HG03159 (cell line): ENCODE measurements around the gene ADSS1.

Experiments
- ATAC-seq: cut with Tn5 transposase; IDR thresholded peaks from one replicate; pipeline ENCODE4 v1.9.1; 2021; ENCODE audit warnings: mild to moderate bottlenecking, moderate library complexity; ENCODE audit not compliant: unreplicated experiment

Gene ADSS1

DNA sequence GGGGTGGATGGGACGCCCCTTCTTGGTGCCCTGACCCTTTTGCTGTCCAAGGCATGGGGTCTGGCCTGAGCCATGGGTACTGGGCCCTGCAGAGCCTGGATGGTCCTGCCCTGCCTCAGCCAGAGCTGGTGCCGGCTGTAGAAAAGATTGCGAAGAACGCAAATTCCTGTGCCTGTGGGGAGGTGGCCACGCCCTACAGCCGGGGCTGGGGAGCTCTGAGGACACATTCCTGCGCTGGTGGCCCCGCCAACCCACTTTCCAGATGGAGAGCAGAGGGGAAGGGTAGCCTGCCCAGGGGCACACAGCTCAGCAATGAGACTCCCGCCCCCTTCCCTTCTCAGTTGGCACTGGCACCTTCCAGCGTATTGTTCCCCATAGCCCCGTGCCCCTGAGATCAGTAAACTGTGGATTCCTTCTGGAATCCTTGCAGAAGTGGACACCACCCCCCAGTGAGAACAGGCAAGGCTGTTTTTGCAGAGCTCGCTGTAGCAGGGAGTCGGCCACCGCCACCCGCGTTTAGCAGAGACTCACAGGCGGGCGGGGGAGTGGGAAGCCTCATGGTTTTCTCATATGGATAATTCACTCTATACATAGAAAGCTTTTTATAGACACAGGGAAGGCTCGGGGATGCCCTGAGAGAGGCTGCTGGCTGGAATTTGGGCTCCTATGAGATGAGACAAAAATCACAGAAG, 26.0 kb upstream of the ADSS1 start:
- ATAC-seq, result no peak

DNA sequence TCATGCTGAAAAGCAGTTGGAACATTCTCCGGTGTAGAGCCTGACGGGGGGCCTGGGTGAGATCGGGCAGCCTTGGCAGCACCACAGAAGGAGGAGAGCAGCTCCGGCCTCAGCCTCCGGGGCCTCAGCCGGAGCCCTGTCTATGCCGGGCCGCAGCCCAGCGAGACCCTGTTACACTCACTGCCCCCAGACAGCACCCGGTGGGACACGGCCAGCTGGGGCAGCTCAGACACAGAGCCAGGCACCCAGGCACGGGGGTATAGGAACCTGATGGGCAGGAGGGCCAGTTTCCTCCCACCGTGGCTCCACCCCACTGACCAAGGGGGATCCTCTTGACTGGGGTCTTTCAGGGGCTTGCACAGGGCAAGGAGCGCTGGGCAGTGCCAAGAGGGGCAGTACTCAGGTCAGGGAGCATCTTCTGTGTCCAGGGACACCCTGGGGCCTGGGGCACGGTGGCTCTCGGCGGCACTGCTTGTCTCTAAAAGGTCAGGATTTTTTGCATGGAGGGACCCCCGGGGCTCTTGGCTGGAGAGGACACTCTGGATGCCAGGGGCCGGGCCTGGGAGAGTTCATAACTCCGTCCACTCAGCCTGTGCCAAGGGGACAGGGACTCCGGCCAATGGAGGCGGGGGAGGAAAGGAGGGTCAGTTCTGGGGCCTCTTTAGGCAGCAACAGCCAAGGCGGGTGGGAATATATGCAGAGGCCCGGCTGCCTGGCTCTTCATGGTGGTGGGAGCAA, 25.2 kb upstream of the ADSS1 start:
- no peak for ATAC-seq

DNA sequence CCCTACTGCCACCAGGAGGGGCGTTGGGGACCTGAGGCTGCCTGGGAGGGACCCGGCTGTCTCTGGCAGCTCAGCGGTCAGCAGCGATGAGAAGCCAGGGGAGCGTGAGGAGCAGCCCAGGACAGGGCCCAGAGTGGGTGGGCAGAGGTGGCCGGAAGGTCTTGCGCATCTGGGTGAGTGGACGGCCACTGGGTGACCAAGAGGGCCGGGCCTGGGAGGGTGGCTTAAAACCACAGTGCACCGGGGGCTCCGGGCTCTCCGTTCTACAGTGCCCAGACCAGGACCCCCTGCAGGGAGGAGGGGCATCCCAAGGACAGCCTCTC, 24.6 kb upstream of the ADSS1 start:
- ATAC-seq, result no peak

DNA sequence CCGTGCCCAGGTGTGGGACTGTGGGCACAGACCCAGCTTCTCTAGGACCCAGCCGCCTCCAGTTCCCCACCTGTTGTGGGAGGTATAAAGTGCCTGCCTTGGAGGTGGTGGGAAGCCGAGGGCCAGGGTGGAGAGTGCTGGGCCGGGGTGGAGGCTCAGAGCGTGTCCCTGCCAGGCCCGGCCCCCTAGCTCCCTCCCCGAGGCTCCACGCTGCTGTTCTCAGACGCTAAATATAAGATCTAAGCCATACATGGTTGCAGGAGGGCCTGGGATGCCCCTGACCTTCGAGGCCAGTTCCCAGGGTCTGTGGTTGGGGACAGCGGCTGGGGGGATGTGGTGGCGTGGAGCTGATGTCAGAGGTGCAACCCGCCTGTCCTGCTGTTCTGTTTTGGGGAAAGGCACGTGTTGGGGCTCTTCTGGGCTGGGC, 23.8 kb upstream of the ADSS1 start:
- ATAC-seq, result no peak

DNA sequence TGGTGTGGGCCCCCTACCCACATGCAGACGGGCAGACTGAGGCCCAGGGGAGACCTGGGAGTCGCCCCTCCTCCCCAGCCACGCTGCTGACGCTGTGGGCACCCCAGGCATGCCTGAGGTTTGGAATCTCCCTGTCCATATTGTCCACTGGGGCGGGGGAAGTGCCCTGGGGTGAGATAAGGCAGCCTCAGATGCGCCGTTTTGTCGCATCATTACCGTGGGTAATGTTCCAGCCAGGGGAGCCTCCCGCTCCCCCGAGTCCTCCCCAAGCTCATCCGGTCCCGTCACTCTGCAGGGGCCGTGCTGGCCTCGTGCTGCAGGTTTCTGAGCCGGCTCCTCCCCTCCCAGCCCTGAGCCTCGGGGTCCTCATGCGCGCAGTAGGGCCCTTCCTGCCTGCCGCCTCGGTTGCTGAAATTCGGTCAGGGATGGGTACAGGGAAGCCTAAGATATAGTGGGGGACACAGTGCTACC, 23.2 kb upstream of the ADSS1 start:
- ATAC-seq, result no peak

DNA sequence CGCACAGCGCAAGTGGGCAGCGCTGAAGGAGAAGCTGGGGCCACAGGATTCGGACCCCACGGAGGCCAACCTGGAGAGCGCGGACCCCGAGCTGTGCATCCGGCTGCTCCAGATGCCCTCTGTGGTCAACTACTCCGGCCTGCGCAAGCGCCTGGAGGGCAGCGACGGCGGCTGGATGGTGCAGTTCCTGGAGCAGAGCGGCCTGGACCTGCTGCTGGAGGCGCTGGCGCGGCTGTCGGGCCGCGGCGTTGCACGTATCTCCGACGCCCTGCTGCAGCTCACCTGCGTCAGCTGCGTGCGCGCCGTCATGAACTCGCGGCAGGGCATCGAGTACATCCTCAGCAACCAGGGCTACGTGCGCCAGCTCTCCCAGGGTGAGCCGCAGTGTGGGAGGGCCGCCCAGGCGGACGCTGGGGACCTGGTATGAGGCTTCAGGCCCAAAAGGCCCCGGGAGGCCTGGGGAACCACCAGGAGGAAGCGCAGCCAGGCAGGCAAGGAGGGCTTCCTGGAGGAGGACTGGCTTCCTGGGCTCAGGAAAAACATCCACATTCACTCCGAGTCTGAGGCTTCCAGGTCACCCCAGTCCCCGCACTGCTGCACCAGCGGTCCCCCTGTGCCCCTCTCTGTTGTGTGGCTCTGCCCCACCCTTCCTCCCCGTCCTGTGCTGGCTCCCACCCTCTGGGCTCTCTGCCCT, 22.5 kb upstream of the ADSS1 start:
- no peak for ATAC-seq

DNA sequence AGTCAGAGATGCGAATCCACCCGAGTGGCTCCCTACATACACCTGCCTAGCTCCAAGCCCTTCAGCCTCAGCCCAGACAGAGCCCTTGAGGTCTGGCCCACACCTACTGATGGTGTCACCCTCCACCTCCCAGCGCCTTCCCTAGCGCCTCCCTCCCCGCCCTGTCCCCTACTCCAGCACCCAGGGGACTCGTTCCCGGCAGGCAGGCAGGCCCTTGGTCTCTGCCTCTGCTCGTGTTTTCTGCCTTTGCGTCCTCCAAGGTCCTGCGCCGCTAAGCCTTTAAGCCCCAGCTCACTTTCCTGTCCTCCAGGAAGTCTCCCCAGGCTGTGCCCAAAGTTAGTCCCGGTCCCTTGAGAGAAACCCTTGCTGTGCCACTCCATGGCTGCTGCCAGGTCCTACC, 21.9 kb upstream of the ADSS1 start:
- no peak for ATAC-seq

DNA sequence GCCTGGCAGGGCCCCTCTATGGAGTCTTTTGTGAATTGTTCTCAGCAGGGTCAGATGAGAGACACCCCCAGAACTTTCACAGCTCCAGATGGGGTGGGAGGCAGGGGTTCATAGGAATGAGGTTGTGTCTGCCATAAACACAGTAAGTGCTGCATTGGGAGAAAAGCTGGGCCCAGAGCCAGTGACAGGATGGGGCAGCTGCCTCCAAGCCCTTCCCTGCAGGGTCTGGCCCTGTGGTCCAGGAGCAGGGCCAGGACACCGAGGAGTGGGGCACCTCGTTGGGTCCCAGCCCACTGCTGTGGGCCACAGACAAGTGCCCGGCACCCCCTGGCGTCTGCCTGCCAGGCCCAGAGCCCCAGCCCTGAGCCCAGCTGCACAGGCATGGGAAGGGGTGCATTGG, 21.4 kb upstream of the ADSS1 start:
- no peak for ATAC-seq

DNA sequence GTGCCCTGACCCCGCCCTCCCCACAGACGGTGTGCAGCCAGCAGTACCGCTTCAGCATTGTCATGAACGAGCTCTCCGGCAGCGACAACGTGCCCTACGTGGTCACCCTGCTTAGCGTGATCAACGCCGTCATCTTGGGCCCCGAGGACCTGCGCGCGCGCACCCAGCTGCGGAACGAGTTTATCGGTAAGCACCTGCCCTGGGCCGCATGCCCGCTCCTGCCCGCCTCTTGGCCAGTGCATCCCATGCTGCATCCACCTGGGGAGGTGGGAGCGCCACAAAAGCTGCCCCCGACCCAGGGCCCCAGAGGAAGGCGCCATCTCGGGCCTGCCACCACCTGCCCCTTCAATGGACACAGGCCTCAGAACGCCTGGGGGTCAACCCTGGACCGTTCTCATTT, 20.8 kb upstream of the ADSS1 start:
- no peak for ATAC-seq

DNA sequence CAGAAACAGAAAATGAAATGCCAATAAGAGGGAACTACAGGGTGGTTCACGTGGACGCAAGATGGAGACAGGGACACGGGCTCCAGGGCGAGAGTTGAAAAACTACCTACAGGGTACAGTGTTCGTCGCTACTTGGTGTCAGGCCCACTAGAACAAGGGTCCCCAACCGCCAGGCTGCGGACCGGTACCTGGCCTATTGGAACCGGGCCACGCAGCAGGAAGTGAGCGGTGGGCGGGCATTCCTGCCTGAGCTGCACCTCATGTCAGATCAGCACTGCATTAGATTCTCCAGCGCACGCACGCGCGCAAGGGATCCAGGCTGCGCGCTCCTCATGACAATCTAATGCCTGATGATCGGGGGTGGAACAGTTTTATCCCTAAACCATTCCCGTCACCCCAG, 19.8 kb upstream of the ADSS1 start:
- no peak for ATAC-seq

DNA sequence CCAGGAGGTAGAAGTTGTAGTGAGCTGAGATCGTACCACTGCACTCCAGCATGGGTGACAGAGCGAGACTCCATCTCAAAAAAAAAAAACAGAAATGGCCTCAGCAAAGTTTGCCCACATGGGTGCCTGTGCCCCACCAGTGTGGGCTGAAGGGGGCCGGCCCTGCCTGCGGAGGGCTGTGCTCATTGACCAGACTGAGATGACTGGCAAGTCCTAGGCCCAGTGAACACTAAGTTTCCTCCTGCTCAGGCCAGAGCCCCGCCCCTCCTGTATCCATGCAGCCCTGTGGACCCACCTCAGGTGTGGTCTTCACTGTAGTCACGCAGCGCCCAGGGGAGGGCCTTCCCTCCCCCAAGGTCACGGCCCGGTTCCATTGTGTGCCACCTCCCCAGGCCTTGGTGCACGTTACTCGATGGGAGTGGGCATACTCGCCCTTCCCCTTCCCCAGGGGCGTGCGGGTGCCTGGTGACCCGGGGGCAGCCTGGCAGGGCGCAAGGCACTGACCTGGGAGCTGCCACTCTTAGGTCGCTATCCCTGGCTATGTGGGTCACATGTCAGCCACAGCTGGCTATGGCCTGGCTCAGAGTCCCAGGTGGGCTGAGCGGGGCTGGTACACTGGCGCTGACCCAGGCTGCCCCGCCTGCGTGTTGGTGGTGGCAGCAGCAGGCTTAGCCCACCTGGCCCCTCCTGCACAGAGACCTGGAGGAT, 18.5 kb upstream of the ADSS1 start:
- no peak for ATAC-seq

DNA sequence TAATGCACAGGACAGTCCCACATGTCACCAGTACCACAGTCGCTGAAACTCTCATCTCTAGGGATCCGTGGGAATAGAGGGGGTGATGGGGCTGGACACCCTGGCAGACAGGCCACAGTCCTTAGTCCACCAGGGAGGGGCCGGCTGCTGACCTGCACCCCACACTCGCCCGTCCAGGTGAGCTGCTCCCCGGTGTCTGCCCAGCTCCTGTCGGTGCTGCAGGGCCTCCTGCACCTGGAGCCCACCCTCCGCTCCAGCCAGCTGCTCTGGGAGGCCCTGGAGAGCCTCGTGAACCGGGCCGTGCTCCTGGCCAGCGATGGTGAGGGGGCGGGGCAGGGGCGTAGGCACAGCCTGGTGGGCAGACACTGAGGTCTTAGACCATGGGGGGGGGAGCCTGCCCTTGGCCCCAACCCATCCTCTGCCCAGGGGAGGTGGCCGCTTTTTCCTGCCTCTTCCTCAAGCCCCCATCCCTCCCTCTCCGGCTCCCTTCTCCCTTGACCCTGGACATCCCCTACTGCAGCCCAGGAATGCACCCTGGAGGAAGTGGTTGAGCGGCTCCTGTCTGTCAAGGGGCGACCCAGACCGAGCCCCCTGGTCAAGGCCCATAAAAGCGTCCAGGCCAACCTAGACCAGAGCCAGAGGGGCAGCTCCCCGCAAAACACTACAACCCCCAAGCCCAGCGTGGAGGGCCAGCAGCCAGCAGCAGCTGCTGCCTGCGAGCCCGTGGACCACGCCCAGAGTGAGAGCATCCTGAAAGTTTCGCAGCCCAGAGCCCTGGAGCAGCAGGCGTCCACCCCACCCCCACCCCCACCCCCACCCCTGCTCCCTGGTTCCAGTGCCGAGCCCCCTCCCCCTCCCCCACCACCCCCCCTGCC, 17.1 kb upstream of the ADSS1 start:
- ATAC-seq, result no peak

DNA sequence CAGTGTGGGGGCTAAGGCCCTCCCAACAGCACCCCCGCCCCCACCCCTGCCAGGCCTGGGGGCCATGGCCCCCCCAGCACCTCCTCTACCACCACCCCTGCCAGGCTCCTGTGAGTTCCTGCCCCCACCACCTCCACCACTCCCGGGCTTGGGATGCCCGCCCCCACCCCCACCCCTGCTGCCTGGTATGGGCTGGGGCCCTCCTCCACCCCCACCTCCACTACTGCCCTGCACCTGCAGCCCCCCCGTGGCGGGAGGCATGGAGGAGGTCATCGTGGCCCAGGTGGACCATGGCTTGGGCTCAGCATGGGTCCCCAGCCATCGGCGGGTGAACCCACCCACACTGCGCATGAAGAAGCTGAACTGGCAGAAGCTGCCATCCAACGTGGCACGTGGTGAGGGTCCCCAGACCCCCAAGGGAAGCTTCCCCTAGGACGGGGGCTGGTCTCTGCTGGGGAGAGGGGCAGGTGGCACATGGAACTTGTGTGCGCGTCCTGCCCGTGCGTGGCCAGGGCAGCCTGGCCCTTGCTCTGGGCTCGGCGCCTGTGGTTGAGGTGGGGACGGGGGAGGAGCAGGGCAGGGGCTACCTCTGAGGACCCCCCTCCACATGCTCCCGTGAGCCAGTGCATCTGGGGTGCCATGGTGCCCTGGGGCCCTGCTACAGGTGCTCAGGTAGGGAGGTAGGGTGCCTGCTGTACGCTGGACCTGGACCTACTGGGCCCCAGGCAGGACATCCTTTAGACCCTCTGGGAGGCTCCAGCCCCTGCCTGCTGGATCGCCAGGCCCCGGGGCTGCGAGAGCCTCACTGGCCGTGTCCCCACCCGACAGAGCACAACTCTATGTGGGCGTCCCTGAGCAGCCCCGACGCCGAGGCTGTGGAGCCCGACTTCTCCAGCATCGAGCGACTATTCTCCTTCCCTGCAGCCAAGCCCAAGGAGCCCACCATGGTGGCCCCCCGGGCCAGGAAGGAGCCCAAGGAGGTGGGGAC, 16.1 kb upstream of the ADSS1 start:
- no peak for ATAC-seq

DNA sequence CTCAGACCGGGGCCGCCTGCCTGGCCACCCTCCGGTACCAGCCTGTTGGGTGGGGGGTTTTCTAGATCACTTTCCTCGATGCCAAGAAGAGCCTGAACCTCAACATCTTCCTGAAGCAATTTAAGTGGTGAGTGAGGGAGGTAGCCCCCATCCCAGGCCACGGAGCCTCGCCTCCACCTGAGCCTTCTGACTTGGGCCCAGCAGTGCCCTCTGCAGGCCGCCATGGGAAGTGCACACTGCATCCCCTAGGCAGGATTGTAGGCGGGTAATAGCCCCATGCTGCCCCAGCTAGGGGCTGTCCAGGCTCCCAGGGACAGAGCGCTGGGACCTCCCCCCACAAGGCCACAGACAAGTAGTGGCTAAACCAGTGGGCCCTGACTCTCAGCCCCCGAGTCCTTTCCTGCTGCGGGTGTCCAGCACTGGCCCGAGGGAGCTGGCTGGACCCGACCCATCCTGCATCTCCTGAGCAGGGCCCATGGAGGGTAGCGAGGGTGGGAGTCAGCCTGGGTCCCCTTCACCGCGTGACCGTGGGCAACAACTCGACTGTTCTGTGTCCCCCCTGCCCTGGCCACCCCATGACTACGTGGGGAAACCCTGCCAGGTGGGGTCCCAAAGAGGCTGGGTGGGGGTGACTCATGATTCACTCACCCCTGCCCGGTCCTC, 15.3 kb upstream of the ADSS1 start:
- no peak for ATAC-seq

DNA sequence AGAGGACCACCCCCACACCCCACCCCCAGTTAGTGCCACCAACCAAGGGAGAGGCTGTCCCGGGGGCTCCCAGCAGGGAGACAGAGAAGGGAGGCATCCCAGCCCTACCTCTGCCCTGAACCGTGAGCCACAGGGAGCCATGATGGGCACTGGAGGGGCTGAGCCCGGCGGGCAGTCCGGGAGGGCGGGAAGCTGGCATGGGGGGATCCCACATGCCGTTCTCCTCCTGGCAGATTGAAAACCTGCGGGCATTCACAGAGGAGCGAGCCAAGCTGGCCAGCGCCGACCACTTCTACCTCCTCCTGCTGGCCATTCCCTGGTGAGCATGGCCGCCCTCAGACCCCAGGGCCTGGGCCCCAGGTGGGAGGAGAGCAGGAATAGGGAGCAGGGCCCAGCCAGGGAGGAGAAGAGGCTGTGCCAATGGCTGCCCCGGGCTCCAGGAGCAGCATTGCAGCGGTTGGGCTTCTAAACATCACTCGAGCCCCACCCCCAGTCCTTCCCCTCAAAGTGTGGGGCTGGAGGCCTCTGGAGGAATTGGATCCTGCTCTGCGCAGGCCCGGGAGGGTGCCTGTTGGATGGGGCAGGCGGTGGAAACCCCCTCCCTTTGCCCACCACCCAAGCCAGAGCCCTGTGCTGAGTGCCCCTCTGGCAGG, 14.5 kb upstream of the ADSS1 start:
- ATAC-seq, result no peak

DNA sequence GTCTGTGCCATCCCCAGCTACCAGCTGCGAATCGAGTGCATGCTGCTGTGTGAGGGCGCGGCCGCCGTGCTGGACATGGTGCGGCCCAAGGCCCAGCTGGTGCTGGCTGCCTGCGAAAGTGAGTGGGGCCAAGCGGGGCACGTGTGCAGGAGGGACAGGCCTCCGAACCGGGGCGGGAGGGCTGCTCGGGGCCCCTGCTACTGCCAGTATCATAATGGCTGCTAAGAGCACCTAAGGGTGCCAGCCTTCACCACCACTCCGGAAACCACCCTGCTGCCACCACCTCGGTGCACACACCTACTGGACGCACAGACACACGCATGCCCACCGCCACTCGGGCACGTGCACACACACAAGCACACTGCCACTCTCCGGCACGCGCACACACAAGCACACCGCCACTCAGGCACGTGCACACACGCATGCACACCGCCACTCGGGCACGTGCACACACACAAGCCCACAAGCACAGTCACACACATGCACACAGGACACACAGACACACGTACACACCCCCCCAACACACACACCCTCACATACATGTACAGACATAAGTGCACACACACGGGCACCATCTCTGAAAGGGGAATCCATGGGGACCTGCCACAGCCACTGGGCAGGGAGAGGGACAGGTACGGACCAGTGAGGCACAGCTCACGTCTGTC, 13.8 kb upstream of the ADSS1 start:
- ATAC-seq, result no peak

DNA sequence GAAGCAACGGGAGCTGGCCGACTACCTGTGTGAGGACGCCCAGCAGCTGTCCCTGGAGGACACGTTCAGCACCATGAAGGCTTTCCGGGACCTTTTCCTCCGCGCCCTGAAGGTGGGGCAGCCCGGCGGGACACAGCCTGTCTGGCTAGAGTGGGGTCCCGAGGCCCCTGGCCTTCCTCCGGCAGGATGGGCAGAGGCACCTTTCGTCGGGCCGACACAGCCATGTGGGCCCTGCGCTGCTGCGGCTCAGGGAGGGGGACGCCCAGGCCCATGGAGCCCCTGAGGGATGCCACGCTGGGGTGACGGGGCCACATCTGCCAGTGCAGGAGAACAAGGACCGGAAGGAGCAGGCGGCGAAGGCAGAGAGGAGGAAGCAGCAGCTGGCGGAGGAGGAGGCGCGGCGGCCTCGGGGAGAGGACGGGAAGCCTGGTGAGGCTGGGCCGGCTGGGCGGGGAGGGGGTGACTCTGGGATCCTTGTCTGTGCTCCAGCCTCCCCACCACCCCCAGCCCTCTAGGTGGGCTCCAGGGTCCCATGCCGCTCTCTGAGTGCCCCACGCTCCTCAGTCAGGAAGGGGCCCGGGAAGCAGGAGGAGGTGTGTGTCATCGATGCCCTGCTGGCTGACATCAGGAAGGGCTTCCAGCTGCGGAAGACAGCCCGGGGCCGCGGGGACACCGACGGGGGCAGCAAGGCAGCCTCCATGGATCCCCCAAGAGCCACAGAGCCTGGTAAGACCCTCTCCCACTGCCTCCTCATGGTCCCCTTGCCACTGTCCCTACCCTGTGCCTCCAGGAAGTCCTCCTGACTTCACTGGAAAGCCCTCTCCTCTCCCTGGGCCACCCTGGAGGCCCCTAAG, 10.9 kb upstream of the ADSS1 start:
- no peak for ATAC-seq
